NT2/D1 (cell line): ENCODE results near the gene OR4E2.

ENCODE experiments used
- YY1 ChIP-seq: IDR thresholded peaks from 2 replicates; pipeline ENCODE4 v1.6.1; 2011; ENCODE audit not compliant: insufficient read length, insufficient read depth
- ZNF274 ChIP-seq: IDR thresholded peaks from 2 replicates; pipeline ENCODE4 v1.6.1; 2011; ENCODE audit warnings: mild to moderate bottlenecking, low read depth, low read length

DNA sequence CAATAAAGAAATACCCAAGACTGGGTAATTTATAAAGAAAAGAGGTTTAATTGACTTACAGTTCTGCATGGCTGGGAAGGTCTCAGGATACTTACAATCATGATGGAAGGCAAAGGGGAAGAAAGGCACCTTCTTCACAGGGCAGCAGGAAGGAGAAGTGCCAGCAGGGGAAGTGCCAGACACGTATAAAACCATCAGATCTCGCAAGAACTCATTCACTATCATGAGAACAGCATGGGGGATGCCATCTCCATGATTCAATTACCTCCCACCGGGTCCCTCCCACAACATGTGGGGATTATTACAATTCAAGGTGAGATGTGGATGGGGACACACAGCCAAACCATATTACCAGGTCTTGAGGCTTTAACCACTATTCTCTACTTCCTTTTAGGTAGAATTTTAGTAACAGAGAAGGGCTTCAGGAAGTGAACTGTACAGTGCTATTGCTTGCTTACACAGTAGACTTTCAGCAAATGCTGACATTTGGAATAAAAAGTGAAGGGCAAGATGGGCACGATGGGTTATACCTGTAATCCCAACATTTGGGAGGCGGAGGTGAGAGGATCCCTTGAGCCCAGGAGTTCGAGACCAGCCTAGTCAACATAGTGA lies 60.8 kb downstream of the OR4E2 start:
- TF ChIP-seq ZNF274 = no peak
- no peak for TF ChIP-seq YY1
